Endometrium (tissue), 2 donors: ENCODE results near the gene GRM8.

Source experiments
- FAIRE-seq: peaks from 2 replicates; lab custom pipeline; 2012; peaks lifted over from hg19 to GRCh38; lab: Jason Lieb, UNC
- donor health status: control.
- donor health status: control.

The GRM8 gene

GRCh38 chr7:126806614-126807013 is 446.1 kb downstream of the GRM8 start:
- FAIRE-seq = no peak

- no peak for FAIRE-seq
Observed at GRCh38 chr7:126805351-126805750, 447.4 kb downstream of the GRM8 start.

- no peak for FAIRE-seq
Observed at GRCh38 chr7:126804604-126805003, 448.1 kb downstream of the GRM8 start.

- FAIRE-seq = no peak
Observed at GRCh38 chr7:126803990-126804389, 448.8 kb downstream of the GRM8 start.

GRCh38 chr7:126803060-126803665 is 449.6 kb downstream of the GRM8 start:
- FAIRE-seq = no peak

- no peak for FAIRE-seq
Observed at GRCh38 chr7:126801733-126802132, 451.0 kb downstream of the GRM8 start.

GRCh38 chr7:126799541-126799940 is 453.2 kb downstream of the GRM8 start:
- no peak for FAIRE-seq

GRCh38 chr7:126792521-126792920 is 460.2 kb downstream of the GRM8 start:
- FAIRE-seq = no peak

- no peak for FAIRE-seq
Observed at GRCh38 chr7:126791306-126791705, 461.4 kb downstream of the GRM8 start.

- FAIRE-seq = no peak
Observed at GRCh38 chr7:126790763-126791162, 462.0 kb downstream of the GRM8 start.

GRCh38 chr7:126783613-126784012 is 469.1 kb downstream of the GRM8 start:
- no peak for FAIRE-seq

- FAIRE-seq = no peak
Observed at GRCh38 chr7:126780993-126781392, 471.7 kb downstream of the GRM8 start.

GRCh38 chr7:126778101-126778500 is 474.6 kb downstream of the GRM8 start:
- FAIRE-seq = no peak

GRCh38 chr7:126776498-126776897 is 476.2 kb downstream of the GRM8 start:
- no peak for FAIRE-seq

GRCh38 chr7:126774077-126774476 is 478.7 kb downstream of the GRM8 start:
- FAIRE-seq = no peak

GRCh38 chr7:126768836-126769235 is 483.9 kb downstream of the GRM8 start:
- no peak for FAIRE-seq

GRCh38 chr7:126760914-126761577 is 491.7 kb downstream of the GRM8 start:
- no peak for FAIRE-seq

GRCh38 chr7:126755381-126755780 is 497.4 kb downstream of the GRM8 start:
- no peak for FAIRE-seq

GRCh38 chr7:126750207-126750911 is 502.4 kb downstream of the GRM8 start:
- no peak for FAIRE-seq

- no peak for FAIRE-seq
Observed at GRCh38 chr7:126728967-126729366, 523.8 kb downstream of the GRM8 start.

- no peak for FAIRE-seq
Observed at GRCh38 chr7:126727930-126728391, 524.8 kb downstream of the GRM8 start.

- FAIRE-seq = no peak
Observed at GRCh38 chr7:126723966-126724544, 528.7 kb downstream of the GRM8 start.

- FAIRE-seq = no peak
Observed at GRCh38 chr7:126720232-126720631, 532.5 kb downstream of the GRM8 start.
